GM23338 (cell line): ENCODE data around the gene MET. TPM values are rescaled to one million over a fixed set of nuclear protein-coding genes. Genes with fewer than 3 reads are reported as not detected.

Experiments
- ATAC-seq: fragments of 200-7000 bp; cut with Tn5 transposase; 3 replicates; pipeline ENCODE4 v1.9.1; 2020
- DNase-seq: peaks from one replicate; pipeline ENCODE4 v3.0.0-alpha.2; 2015; ENCODE audit warnings: low spot score
- H2AFZ ChIP-seq: fragments of 200-600 bp; sonication (generic); 2 replicates; pipeline ENCODE4 v1.8.0; 2016; ENCODE audit warnings: antibody characterized with exemption, mild to moderate bottlenecking, moderate library complexity
- H3F3A ChIP-seq: fragments of 200-600 bp; sonication (generic); replicated peaks from 2 replicates; pipeline ENCODE4 v1.8.0; 2017; ENCODE audit warnings: antibody characterized with exemption, mixed run types, low read depth
- H3K27ac ChIP-seq: fragments of 200-600 bp; sonication (generic); 2 replicates; pipeline ENCODE4 v1.6.1; 2016; ENCODE audit warnings: low read depth
- H3K27me3 ChIP-seq: fragments of 200-600 bp; sonication (generic); 2 replicates; pipeline ENCODE4 v1.8.0; 2016; ENCODE audit warnings: mild to moderate bottlenecking, mixed run types, moderate library complexity; ENCODE audit not compliant: insufficient read depth
- H3K36me3 ChIP-seq: fragments of 200-600 bp; sonication (generic); 2 replicates; pipeline ENCODE4 v1.8.0; 2016; ENCODE audit warnings: mild to moderate bottlenecking; ENCODE audit not compliant: insufficient read depth
- H3K4me1 ChIP-seq: fragments of 200-600 bp; sonication (generic); 2 replicates; pipeline ENCODE4 v1.8.0; 2016; ENCODE audit warnings: mild to moderate bottlenecking, moderate library complexity; ENCODE audit not compliant: insufficient read depth
- H3K4me2 ChIP-seq: fragments of 200-600 bp; sonication (generic); 2 replicates; pipeline ENCODE4 v1.7.1; 2017; ENCODE audit warnings: mixed run types
- H3K4me3 ChIP-seq: fragments of 200-600 bp; sonication (generic); 2 replicates; pipeline ENCODE4 v1.6.1; 2016; ENCODE audit warnings: mixed run types
- H3K79me2 ChIP-seq: fragments of 200-600 bp; sonication (generic); replicated peaks from 2 replicates; pipeline ENCODE4 v1.8.0; 2017; ENCODE audit warnings: mild to moderate bottlenecking; ENCODE audit not compliant: insufficient read depth
- H3K9me2 ChIP-seq: fragments of 200-600 bp; sonication (generic); 2 replicates; pipeline ENCODE4 v1.8.0; 2017; ENCODE audit not compliant: insufficient read depth
- H4K20me1 ChIP-seq: fragments of 200-600 bp; sonication (generic); replicated peaks from 2 replicates; pipeline ENCODE4 v1.8.0; 2017; ENCODE audit warnings: mild to moderate bottlenecking; ENCODE audit not compliant: insufficient read depth
- H3K27ac Mint-ChIP-seq: 2 replicates; pipeline ENCODE4 v1.8.0; 2020; ENCODE audit warnings: inconsistent platforms, mild to moderate bottlenecking, moderate library complexity, mixed read lengths
- H3K27me3 Mint-ChIP-seq: 3 replicates; pipeline ENCODE4 v1.8.0; 2022; ENCODE audit warnings: low read depth, mild to moderate bottlenecking, moderate library complexity, mixed read lengths, inconsistent platforms; ENCODE audit not compliant: insufficient read depth, poor library complexity
- H3K36me3 Mint-ChIP-seq: 3 replicates; pipeline ENCODE4 v1.8.0; 2021; ENCODE audit warnings: low read depth, mild to moderate bottlenecking, inconsistent platforms, moderate library complexity, mixed read lengths
- H3K4me1 Mint-ChIP-seq: 3 replicates; pipeline ENCODE4 v1.8.0; 2020; ENCODE audit warnings: mild to moderate bottlenecking, inconsistent platforms, mixed read lengths
- H3K4me3 Mint-ChIP-seq: 3 replicates; pipeline ENCODE4 v1.8.0; 2021; ENCODE audit warnings: moderate library complexity, mild to moderate bottlenecking, inconsistent platforms, mixed read lengths
- H3K9me3 Mint-ChIP-seq: 3 replicates; pipeline ENCODE4 v1.8.0; 2020; ENCODE audit warnings: moderate library complexity, mild to moderate bottlenecking, inconsistent platforms, mixed read lengths
- CTCF ChIP-seq, 2 experiments: fragments of 200-600 bp in 1 of 2; sonication (generic) in 1 of 2; conservative IDR thresholded peaks; 2 replicates each; pipeline versions ENCODE4 v1.5.1 to v1.6.1; 2016 to 2017; ENCODE audit warnings: antibody characterized with exemption in 2 of 2, low read depth in 2 of 2, mild to moderate bottlenecking in 2 of 2, moderate library complexity in 1 of 2
- ETS1 ChIP-seq: IDR thresholded peaks from 2 replicates; pipeline ENCODE4 v1.6.1; 2016; ENCODE audit warnings: antibody characterized with exemption
- EZH2 ChIP-seq: fragments of 200-600 bp; sonication (generic); IDR thresholded peaks from one replicate; pipeline ENCODE4 v1.8.0; 2017; ENCODE audit warnings: antibody characterized with exemption, mild to moderate bottlenecking, low read depth; ENCODE audit not compliant: unreplicated experiment
- EZH2phosphoT487 ChIP-seq: fragments of 200-600 bp; sonication (generic); IDR thresholded peaks from one replicate; pipeline ENCODE4 v1.8.1; 2018; ENCODE audit warnings: antibody characterized with exemption; ENCODE audit not compliant: unreplicated experiment
- JUNB ChIP-seq: IDR thresholded peaks from one replicate; pipeline ENCODE4 v1.6.1; 2016; ENCODE audit warnings: antibody characterized with exemption; ENCODE audit not compliant: unreplicated experiment
- NANOG ChIP-seq: IDR thresholded peaks from 2 replicates; pipeline ENCODE4 v1.6.1; 2016; ENCODE audit warnings: antibody characterized with exemption, borderline replicate concordance
- REST ChIP-seq: IDR thresholded peaks from one replicate; pipeline ENCODE4 v1.6.1; 2018; ENCODE audit warnings: antibody characterized with exemption; ENCODE audit not compliant: unreplicated experiment
- STAT1 ChIP-seq: IDR thresholded peaks from one replicate; pipeline ENCODE4 v1.6.1; 2016; ENCODE audit warnings: antibody characterized with exemption; ENCODE audit not compliant: unreplicated experiment
- ZNF114 ChIP-seq: fragments of 250-450 bp; sonication (Bioruptor Pico); IDR thresholded peaks from 2 replicates; pipeline ENCODE4 v1.5.0; 2020; ENCODE audit warnings: mild to moderate bottlenecking, moderate library complexity
- ZNF331 ChIP-seq: fragments of 250-450 bp; sonication (Bioruptor Pico); IDR thresholded peaks from 2 replicates; pipeline ENCODE4 v1.5.0; 2020; ENCODE audit warnings: low read depth, mild to moderate bottlenecking, moderate library complexity
- polyA plus RNA-seq: library from polyadenylated mRNA; unstranded; fragments of >200 nt; fragmentation: Nextera tagmentation; extraction: Ambion mirVana; gene quantifications from 2 replicates; pipeline ENCODE4 v1.2.1, GENCODE V29; 2016
- total RNA-seq: library from RNA; depleted of rRNA; stranded (reverse); fragments of >200 nt; shearing (Covaris generic); gene quantifications from 2 replicates; pipeline ENCODE4 v1.2.3, GENCODE V29; 2014

Gene MET
- total and polyA plus RNA-seq, 2 experiments from 2014 or later: 4.8 to 23.1 TPM

- H3K36me3 ChIP-seq: no peaks in the 10 kb centered on the region
- H3K27ac ChIP-seq: no peak overlapping the region
- Mint-ChIP-seq H3K4me1 (peaks cover 17% of the 10 kb centered on the region), H3K27ac (no peak overlapping the region), H3K27me3 (peaks cover 3% of the 10 kb centered on the region), H3K9me3 (no peaks in the 10 kb centered on the region), H3K4me3 (no peak overlapping the region), H3K36me3 (no peaks in the 10 kb centered on the region)
- no peak for TF ChIP-seq NANOG
- no peak for TF ChIP-seq STAT1
- TF ChIP-seq EZH2phosphoT487: no peak
- no peak for TF ChIP-seq EZH2
- ATAC-seq (no peak), DNase-seq (no peak)
- H2AFZ ChIP-seq: no peak overlapping the region
- H3K4me1 ChIP-seq: peaks cover 23% of the 10 kb centered on the region
- peaks cover 11% of the 10 kb centered on the region; the same call in 1 of the 2 replicates for H4K20me1 ChIP-seq
- peaks cover 24% of the 10 kb centered on the region; the same call in 1 of the 2 replicates for H3K27me3 ChIP-seq
- H3K79me2 ChIP-seq: no peaks in the 10 kb centered on the region
- no peaks in the 10 kb centered on the region for H3K9me2 ChIP-seq
- no peak overlapping the region for H3K4me2 ChIP-seq
- H3K4me3 ChIP-seq: no peak overlapping the region
- no peaks in the 10 kb centered on the region for H3F3A ChIP-seq
Measured at GRCh38 chr7:116777651-116778281, 105.8 kb downstream of the MET start.

GRCh38 chr7:116779216-116779615 is 107.2 kb downstream of the MET start:
- no peaks in the 10 kb centered on the region for H3K9me3 Mint-ChIP-seq
- H3K4me3 Mint-ChIP-seq: no peak overlapping the region
- no peak overlapping the region for H3K4me3 ChIP-seq
- H4K20me1 ChIP-seq: peaks cover 7% of the 10 kb centered on the region; the same call in 1 of the 2 replicates
- H3K4me2 ChIP-seq: no peak overlapping the region
- H3K27me3 Mint-ChIP-seq: peaks cover 3% of the 10 kb centered on the region
- no peaks in the 10 kb centered on the region for H3K79me2 ChIP-seq
- no peak overlapping the region for H3K27ac ChIP-seq
- ATAC-seq (no peak), DNase-seq (no peak)
- H3K36me3 Mint-ChIP-seq: no peaks in the 10 kb centered on the region
- H3K4me1 ChIP-seq: peaks cover 34% of the 10 kb centered on the region
- H3K27me3 ChIP-seq: peaks cover 10% of the 10 kb centered on the region; the same call in 1 of the 2 replicates
- no peaks in the 10 kb centered on the region for H3F3A ChIP-seq
- no peak overlapping the region for H3K27ac Mint-ChIP-seq
- no peaks in the 10 kb centered on the region for H3K36me3 ChIP-seq
- peaks cover 20% of the 10 kb centered on the region for H3K4me1 Mint-ChIP-seq
- H2AFZ ChIP-seq: no peak overlapping the region
- H3K9me2 ChIP-seq: no peaks in the 10 kb centered on the region
- TF ChIP-seq JUNB (no peak), ETS1 (no peak), EZH2phosphoT487 (no peak), EZH2 (no peak), ZNF331 (CRISPR knock-in tag) (no peak), ZNF114 (CRISPR knock-in tag) (no peak), CTCF (conservative IDR thresholded peaks at IDR 0.05; ENCODE audit: low read depth in 2 of 2) (no peak), REST (no peak), STAT1 (no peak), NANOG (no peak)
